HG03108 (cell line): ENCODE results near the gene PSAT1.

Source experiments
- ATAC-seq: cut with Tn5 transposase; IDR thresholded peaks from one replicate; pipeline ENCODE4 v1.9.1; 2021; ENCODE audit warnings: moderate library complexity; ENCODE audit not compliant: unreplicated experiment

The PSAT1 gene

DNA sequence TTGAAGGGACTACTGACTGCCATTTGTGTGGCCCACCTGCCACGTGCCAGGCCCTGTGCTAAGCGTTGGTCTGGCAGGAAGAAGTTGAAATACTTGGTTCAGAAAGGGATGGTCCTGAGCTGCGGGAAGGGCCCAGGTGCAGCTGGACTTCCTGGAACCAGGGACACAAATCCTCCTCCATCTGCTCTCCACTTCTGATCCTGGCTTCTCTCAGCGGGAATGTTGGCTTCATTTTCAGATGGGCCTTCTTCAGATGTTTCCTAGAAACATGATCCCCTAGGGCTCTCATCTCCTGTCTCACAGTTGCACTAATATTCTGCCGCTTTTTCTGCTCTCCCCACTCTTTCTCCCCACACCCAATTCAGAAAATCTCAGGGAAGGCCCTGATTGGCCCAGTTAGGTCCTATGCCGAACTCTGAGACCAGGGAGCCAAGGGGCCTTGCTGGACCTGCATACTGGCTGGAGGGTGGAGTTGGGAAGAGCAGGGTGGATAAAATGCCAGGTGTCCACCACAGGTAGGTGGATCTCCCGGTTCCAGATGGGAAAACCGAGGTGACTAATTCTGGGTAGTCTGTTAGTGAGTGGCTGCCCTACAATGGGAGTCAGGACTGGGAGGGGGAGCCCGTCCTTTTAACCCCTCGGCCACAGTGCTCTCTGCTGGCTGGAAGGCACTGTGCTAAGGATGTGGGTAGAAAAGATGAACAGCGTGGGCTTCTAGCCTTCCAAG is 19.4 kb downstream of the PSAT1 start:
- ATAC-seq, result no peak

GRCh38 chr9:78319197-78320029 is 22.5 kb downstream of the PSAT1 start:
- ATAC-seq, result no peak

GRCh38 chr9:78320030-78320693 is 23.2 kb downstream of the PSAT1 start:
- ATAC-seq, result no peak

DNA sequence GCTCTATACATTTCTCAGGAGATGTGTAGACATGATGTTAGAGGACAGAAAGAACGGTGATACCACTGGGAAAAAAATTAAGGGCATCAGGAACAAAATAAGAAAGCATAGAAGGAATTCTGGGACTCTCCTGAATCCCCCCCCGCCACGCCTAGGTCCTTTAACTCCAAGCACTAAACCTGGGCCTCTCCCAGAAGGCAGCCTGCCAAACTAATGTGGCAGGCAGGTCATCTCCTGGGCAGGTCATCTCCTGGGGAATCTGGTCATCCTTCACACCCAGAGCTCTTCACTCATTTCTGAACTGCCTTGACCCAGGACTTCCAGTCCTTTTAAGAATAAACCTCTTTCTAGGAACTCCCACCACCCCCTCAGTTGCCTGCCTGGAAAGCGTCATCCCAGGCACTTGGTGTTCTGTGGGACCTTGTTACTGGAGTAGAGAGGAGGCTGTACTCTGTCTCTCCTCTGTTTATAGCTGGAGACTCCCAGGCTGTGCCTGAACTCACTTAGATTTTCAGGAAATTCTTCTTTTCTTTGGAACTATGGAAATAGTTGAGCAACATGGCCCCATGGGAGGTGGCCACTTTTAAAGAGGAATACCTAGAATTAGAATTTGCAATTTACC is 24.1 kb downstream of the PSAT1 start:
- ATAC-seq, result no peak

DNA sequence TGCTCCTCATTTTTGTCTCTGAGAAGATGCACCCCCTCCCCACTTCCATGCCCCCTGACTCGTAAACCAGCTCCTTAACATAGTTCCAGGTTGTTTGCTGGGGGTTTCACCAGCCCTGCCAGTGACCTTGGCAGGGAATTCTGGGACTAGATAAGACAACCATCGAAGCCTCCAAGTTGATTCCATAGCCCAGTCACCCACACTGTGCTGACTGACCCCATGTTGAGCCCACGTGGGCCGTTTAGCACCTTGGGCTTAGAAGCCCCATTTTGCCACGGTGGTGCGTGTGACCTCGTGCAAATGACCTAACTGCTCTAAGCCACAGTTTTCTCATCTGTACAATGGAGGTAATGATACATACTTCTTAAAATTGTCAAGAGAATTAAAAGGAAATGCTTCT is 24.6 kb downstream of the PSAT1 start:
- no peak for ATAC-seq

DNA sequence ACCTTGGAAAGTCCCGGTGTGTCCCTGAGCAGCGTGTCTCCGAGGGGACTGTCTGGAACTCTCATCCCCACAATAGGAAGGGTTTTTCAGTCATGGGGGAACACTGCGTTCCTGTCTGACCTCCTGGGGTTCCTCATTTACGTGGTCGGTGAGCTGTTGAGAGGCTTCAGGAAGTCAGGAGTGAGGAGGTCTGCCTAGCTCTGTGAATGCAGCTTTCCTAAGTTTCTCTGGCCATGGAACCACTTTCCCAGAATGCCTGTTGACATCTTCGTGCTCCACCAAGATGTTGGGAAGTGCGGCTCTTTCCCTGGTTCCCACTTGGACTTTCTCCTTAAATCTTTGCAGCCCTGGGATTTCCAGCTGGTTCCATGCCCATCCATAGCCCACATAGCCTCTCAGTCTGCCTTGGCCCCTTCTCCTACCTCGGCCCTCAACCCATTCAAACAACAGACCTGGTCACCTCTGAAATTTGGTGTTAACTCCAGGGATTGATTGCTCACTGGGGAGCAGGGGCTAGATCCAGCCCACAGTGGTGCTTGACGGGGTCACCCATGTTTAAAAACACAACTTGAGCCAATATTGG is 27.2 kb downstream of the PSAT1 start:
- no peak for ATAC-seq

- no peak for ATAC-seq
These were observed 27.8 kb downstream of the PSAT1 start for GRCh38 chr9:78324682-78325081.

DNA sequence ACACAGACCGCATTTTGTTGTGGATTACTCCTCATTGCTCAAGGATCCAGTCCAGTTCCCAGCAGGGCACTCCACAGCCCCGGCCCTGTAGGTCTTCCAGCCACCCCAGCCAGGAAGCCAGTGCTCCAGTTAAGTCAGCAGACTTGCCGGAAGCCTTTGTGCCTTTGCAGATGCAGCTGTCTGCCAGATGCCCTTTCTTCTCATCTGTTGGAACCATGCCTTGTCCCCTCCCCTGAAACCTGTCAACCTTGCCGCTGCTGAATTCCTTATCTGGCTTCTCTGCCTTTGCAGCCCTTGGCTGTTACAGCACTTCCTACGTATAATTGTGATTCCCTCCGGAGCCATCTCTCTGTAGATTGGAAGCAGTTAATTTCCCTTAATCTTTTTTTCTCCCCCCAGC is 28.4 kb downstream of the PSAT1 start:
- no peak for ATAC-seq

DNA sequence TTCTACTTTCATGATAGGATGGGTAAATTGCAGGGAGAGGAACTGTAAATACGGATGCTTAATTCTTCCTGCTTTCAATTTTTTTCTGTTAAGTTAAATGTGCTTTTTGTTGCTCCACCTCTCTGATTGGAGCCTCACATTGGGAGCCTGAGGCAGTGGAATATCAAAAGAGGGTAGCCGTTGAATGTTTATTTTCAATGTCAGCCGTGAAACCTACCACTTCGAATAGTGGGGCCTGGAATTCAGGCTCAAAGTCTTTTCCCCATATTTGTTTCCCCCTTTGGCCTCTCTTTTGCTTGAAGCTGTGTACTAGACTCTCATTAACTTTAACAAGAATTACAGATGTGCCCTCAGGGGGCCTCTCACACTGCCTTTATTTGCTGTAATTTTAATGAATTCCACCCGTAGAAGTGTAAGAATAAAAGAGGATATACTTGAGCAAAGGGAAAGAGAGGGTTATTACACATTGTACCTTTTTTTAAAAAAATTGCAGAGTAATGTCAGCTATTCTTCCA is 29.0 kb downstream of the PSAT1 start:
- ATAC-seq, result no peak

- ATAC-seq, result no peak
These were observed 29.6 kb downstream of the PSAT1 start for GRCh38 chr9:78326564-78326963.

DNA sequence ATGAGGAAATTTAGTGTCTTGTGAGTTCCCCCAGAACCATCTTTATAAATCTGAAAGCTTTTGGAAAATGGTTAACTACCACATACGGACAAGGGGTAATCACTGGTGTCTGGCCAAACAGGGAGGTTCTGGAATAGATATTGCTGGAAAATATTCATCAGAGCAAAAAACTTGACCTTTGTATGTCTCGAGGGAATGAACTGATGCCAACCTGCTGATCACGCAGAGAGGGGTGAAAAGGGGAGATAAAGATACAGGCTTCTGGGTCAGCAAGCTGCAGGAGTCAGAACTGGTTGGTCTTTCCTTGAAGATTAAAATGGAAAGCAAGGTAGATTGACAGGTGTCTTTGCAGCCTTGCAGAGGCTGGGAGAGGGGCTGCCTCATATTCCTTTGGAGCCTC is 35.5 kb downstream of the PSAT1 start:
- ATAC-seq, result no peak

- ATAC-seq, result no peak
These were observed 51.9 kb downstream of the PSAT1 start for GRCh38 chr9:78348848-78349247.

DNA sequence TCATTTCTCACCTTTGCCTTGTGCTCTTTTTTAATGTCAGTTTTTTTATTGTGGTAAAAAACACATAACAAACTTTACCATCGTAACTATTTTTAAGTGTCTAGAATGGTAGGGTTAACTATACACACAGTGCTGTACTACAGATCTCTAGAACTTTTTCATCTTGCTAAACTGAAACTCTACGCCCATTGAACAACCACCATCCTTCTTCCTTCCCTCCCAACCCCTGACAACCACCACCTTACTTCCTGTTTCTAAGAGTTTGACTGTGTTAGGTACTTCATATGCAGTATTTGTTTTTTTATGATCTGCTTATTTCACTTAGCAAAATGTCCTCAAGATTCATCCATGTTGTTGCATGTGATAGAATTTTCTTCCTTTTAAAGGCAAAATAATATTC is 54.9 kb downstream of the PSAT1 start:
- no peak for ATAC-seq

GRCh38 chr9:78354324-78354973 is 57.5 kb downstream of the PSAT1 start:
- ATAC-seq, result no peak

DNA sequence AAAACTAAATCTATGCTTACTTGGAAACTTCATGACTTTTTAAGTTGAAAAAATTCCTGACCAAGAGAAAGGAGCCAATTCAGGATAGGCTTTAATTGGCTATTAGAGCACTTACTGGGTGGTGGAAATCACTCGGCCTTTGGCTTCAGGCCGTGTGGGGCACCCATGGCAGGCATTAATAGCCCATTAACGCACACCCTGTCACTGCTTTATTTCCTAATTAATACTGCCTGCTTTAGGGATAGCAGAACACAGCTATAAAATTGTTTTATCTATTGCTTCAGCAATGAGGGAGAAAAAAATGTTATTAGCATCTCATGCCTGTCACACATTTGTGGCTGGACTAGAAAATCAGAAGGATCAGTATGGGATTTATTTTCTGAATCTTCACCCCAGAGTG is 58.1 kb downstream of the PSAT1 start:
- ATAC-seq, result no peak

GRCh38 chr9:78356634-78357033 is 59.7 kb downstream of the PSAT1 start:
- no peak for ATAC-seq

DNA sequence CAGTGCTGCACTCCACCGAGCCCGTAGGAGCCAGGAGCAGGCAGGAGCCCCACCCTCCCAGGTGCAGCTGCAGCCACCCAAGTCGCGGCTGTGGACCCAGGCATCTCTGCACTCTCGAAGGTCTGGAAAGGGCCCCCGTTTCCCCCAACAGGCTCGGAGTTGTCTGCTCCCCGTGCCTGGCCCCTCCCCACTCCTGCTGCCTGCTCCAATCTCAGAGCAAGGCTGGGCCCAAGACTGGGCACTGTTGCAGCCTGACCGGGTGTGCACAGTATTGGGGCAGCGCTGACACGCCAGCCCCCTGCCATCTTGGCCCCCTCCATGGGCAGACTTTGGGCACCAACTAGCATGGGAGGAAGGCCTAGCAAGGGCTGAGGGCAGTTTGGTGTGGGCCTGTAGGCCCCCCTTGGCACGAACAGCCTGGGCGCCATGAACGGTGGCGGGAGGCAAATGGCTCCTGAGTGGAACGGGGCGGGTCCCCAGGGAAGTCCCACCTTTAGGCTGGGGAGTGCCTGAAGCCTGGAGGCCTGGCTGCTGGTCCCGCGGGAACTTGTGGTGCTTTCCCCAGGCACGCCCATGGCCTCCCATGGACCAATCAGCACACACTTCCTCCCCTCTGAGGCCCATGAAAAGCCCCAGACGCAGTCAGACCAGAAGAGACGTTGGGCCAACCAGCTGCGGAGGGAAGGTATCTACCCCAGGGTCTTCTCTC is 60.4 kb downstream of the PSAT1 start:
- no peak for ATAC-seq

- no peak for ATAC-seq
These were observed 61.6 kb downstream of the PSAT1 start for GRCh38 chr9:78358329-78359051.

DNA sequence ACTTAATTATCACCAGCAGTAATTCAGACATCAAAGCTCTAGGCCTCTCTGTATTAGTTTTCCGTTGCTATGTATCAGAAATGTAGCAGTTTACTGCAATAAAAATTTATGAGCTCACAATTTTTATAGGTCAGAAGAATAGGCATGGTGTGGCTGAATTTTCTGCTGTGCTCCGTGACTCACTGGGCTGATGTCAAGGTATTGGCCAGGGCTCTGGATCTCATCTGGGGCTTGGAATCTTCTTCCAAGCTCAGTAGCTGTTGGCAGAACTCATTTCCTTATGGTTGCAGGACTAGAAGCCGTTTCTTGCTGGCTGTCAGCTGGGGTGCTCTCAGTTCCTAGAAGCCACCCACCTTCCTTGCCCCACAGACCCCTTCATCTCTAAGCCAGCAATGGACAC is 66.3 kb downstream of the PSAT1 start:
- ATAC-seq, result no peak
